Vagina (tissue), 2 donors: ENCODE data around the gene DCTD.

ENCODE experiments used
- POLR2AphosphoS5 ChIP-seq, 2 donors: sonication (generic); formaldehyde crosslinking; IDR thresholded peaks; one replicate each; pipeline ENCODE4 v1.9.0; 2017; ENCODE audit warnings: antibody characterized with exemption in 2 of 2, mild to moderate bottlenecking in 2 of 2, low read depth in 1 of 2; ENCODE audit not compliant: insufficient read depth in 1 of 2
- TF ChIP-seq, protein P1 (sequence below), 3 experiments: fragments of 450-650 bp in 2 of 3; fragments of 200-600 bp in 1 of 3; sonication (generic) in 1 of 3; IDR thresholded peaks; one replicate each; pipeline ENCODE4 v1.5.1; 2017 to 2019; ENCODE audit warnings: antibody characterized with exemption in 3 of 3, mild to moderate bottlenecking in 2 of 3, moderate library complexity in 2 of 3

DNA sequence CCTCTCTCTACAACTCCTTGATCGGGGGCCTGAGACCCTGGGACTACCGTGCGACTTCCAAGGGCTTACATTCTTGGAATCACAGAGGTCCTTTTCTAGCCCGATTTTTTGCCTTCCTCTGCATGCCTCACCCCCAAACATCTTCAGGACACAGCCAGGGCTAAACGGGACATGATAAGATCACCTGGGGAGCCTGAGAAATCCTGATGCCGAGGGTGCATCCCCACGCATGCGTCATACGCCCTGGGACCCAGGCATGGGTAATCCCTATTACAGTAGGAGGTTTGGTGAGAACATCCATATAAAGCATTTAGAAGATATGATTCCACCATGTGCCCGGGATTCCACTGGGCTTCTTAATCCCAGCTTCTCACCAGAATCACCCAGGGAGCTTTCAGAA lies 77.1 kb downstream of the DCTD start:
- TF ChIP-seq, protein P1, sequence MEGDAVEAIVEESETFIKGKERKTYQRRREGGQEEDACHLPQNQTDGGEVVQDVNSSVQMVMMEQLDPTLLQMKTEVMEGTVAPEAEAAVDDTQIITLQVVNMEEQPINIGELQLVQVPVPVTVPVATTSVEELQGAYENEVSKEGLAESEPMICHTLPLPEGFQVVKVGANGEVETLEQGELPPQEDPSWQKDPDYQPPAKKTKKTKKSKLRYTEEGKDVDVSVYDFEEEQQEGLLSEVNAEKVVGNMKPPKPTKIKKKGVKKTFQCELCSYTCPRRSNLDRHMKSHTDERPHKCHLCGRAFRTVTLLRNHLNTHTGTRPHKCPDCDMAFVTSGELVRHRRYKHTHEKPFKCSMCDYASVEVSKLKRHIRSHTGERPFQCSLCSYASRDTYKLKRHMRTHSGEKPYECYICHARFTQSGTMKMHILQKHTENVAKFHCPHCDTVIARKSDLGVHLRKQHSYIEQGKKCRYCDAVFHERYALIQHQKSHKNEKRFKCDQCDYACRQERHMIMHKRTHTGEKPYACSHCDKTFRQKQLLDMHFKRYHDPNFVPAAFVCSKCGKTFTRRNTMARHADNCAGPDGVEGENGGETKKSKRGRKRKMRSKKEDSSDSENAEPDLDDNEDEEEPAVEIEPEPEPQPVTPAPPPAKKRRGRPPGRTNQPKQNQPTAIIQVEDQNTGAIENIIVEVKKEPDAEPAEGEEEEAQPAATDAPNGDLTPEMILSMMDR (IDR thresholded peaks at IDR 0.05) = no peak
- TF ChIP-seq POLR2AphosphoS5 (IDR thresholded peaks at IDR 0.05; ENCODE audit: insufficient read depth in 1 of 2, low read depth in 1 of 2) = no peak
